ENCODE data around the gene CEND1. TPM values are rescaled to one million over a fixed set of nuclear protein-coding genes. Genes with fewer than 3 reads are reported as not detected.

The CEND1 gene
- total RNA-seq, 1 experiment from 2014 or later, result 0.81 TPM

- peaks cover 3 to 13% (median 4%) of the 10 kb centered on the region in 3 experiments; a peak in 5 of 7 replicates for H3K36me3 Mint-ChIP-seq (ENCODE audit: insufficient read depth in 1 of 3, low read depth in 3 of 3)
- Histone ChIP-seq H3K14ac (ENCODE audit: insufficient read depth, low read length) (no peak overlapping the region; the same call in 1 of the 2 replicates), H3K27ac (ENCODE audit: insufficient read length, low read depth, low read length) (no peak overlapping the region), H3K23ac (ENCODE audit: insufficient read length, low read depth, low read length) (no peak overlapping the region), H2BK5ac (ENCODE audit: insufficient read length, low read length) (no peak overlapping the region), H2BK20ac (ENCODE audit: low read depth, low read length, poor library complexity, severe bottlenecking) (no peak overlapping the region), H3K9ac (ENCODE audit: extremely low read depth, insufficient read length, low read length) (no peak overlapping the region), H3K23me2 (ENCODE audit: insufficient read length, low read depth, low read length, poor library complexity, severe bottlenecking) (peaks cover 4% of the 10 kb centered on the region), H2AK5ac (ENCODE audit: insufficient read length, low read length) (no peak overlapping the region), H4K91ac (ENCODE audit: insufficient read length, low read depth, low read length) (no peak overlapping the region), H4K20me1 (ENCODE audit: control insufficient read depth, insufficient read depth, insufficient read length) (no peaks in the 10 kb centered on the region), H3K79me2 (ENCODE audit: insufficient read depth, low read length) (no peaks in the 10 kb centered on the region), H3K4ac (ENCODE audit: low read depth, low read length) (no peak overlapping the region), H3T11ph (ENCODE audit: low read length) (no peak overlapping the region), H3K18ac (ENCODE audit: insufficient read length, low read depth, low read length) (no peak overlapping the region), H3K4me2 (ENCODE audit: insufficient read depth, insufficient read length, low read length) (no peak overlapping the region), H3K79me1 (ENCODE audit: insufficient read depth, low read depth, low read length, poor library complexity, severe bottlenecking) (no peaks in the 10 kb centered on the region), H2AFZ (ENCODE audit: low read length) (no peak overlapping the region), H3K27me3 (ENCODE audit: insufficient read depth, low read length) (no peaks in the 10 kb centered on the region), H2BK12ac (ENCODE audit: insufficient read length, low read depth, low read length) (no peak overlapping the region), H2BK120ac (ENCODE audit: low read depth, low read length, poor library complexity, severe bottlenecking) (no peak overlapping the region), H4K5ac (ENCODE audit: insufficient read length, low read depth, low read length) (no peak overlapping the region), H2BK15ac (ENCODE audit: low read depth, low read length) (no peak overlapping the region), H4K8ac (replicated peaks; ENCODE audit: insufficient read length, low read depth, low read length) (no peak overlapping the region), H3K9me3 (ENCODE audit: control insufficient read depth, low read depth, low read length) (no peaks in the 10 kb centered on the region), H3K56ac (ENCODE audit: insufficient read length, low read depth, low read length) (no peak overlapping the region), H3K4me1 (ENCODE audit: insufficient read depth, low read length) (peaks cover 2% of the 10 kb centered on the region; the same call in 1 of the 2 replicates)
- H3K4me3 Mint-ChIP-seq, result no peak overlapping the region; a peak in 1 of 5 replicates
- WGBS (ENCODE audit: extremely low coverage, insufficient read length, low lambda C conversion rate), result no CpG with 5 or more reads among the region's 24 CpGs
- DNase-seq, result no peak
- H3K4me1 Mint-ChIP-seq, result peaks cover 18 to 40% of the 10 kb centered on the region in 2 experiments
- no peak overlapping the region for H3K27ac Mint-ChIP-seq
- TF ChIP-seq CTCF (conservative IDR thresholded peaks at IDR 0.05), result no peak
- no peaks in the 10 kb centered on the region for H3K9me3 Mint-ChIP-seq
- H3K27me3 Mint-ChIP-seq (ENCODE audit: low read depth), result peaks cover 10% of the 10 kb centered on the region
Observed at GRCh38 chr11:787084-787675, 2.7 kb downstream of the CEND1 start.

Data from H9 (cell line).